BE2C (cell line): ENCODE data around the gene LDB2.
A peak's percentile ranks its signal among the peaks of the same experiment; 100 is the strongest.

ENCODE experiments used
- DNase-seq: peaks from one replicate; pipeline ENCODE4 v3.0.0-alpha.2; 2020
- H3K27me3 ChIP-seq: fragments of 250-450 bp; sonication (Bioruptor Pico); 2 replicates; pipeline ENCODE4 v1.5.1; 2020; ENCODE audit warnings: mild to moderate bottlenecking
- H3K36me3 ChIP-seq: fragments of 250-450 bp; sonication (Bioruptor Pico); 2 replicates; pipeline ENCODE4 v1.5.1; 2020; ENCODE audit warnings: mild to moderate bottlenecking
- H3K4me1 ChIP-seq: fragments of 250-450 bp; sonication (Bioruptor Pico); 2 replicates; pipeline ENCODE4 v1.5.1; 2020
- H3K4me3 ChIP-seq: 2 replicates; pipeline ENCODE4 v1.5.1; 2011; ENCODE audit warnings: low read depth, low read length
- H3K9me3 ChIP-seq: fragments of 250-450 bp; sonication (Bioruptor Pico); 2 replicates; pipeline ENCODE4 v1.5.1; 2020
- CTCF ChIP-seq: IDR thresholded peaks from 2 replicates; pipeline ENCODE4 v1.5.1; 2012; ENCODE audit warnings: mild to moderate bottlenecking, low read depth, low read length

Gene LDB2

GRCh38 chr4:16772366-16772850 is 126.0 kb downstream of the LDB2 start:
- H3K4me1 ChIP-seq = no peaks in the 10 kb centered on the region; the same call in 1 of the 2 replicates
- no peak for DNase-seq
- H3K4me3 ChIP-seq = no peak overlapping the region
- TF ChIP-seq CTCF = no peak
- no peaks in the 10 kb centered on the region; the same call in 1 of the 2 replicates for H3K36me3 ChIP-seq
- H3K27me3 ChIP-seq = no peaks in the 10 kb centered on the region
- H3K9me3 ChIP-seq = peaks cover 5% of the 10 kb centered on the region; the same call in 1 of the 2 replicates

- Histone ChIP-seq H3K36me3 (no peaks in the 10 kb centered on the region), H3K4me1 (no peaks in the 10 kb centered on the region; the same call in 1 of the 2 replicates), H3K9me3 (0 out of 2 replicates have a peak, but pooled peaks cover 2% of the 10 kb centered on the region), H3K27me3 (no peaks in the 10 kb centered on the region), H3K4me3 (no peak overlapping the region)
- DNase-seq = no peak
- no peak for TF ChIP-seq CTCF
These were observed 127.6 kb downstream of the LDB2 start for GRCh38 chr4:16770710-16771285.

- no peaks in the 10 kb centered on the region; the same call in 1 of the 2 replicates for H3K4me1 ChIP-seq
- DNase-seq = no peak
- no peaks in the 10 kb centered on the region for H3K36me3 ChIP-seq
- no peaks in the 10 kb centered on the region for H3K9me3 ChIP-seq
- TF ChIP-seq CTCF = no peak
- H3K4me3 ChIP-seq = no peak overlapping the region
- H3K27me3 ChIP-seq = no peaks in the 10 kb centered on the region
These were observed 130.6 kb downstream of the LDB2 start for GRCh38 chr4:16767861-16768260.

GRCh38 chr4:16767251-16767650 is 131.2 kb downstream of the LDB2 start:
- Histone ChIP-seq H3K4me1 (no peaks in the 10 kb centered on the region), H3K27me3 (no peaks in the 10 kb centered on the region), H3K36me3 (no peaks in the 10 kb centered on the region), H3K9me3 (no peaks in the 10 kb centered on the region), H3K4me3 (no peak overlapping the region)
- DNase-seq = no peak
- TF ChIP-seq CTCF = no peak

- no peaks in the 10 kb centered on the region for H3K36me3 ChIP-seq
- no peak for TF ChIP-seq CTCF
- H3K4me1 ChIP-seq = peaks cover 4% of the 10 kb centered on the region
- H3K27me3 ChIP-seq = no peaks in the 10 kb centered on the region
- H3K9me3 ChIP-seq = peaks cover 3% of the 10 kb centered on the region; the same call in 1 of the 2 replicates
- no peak for DNase-seq
- no peak overlapping the region for H3K4me3 ChIP-seq
These were observed 132.9 kb downstream of the LDB2 start for GRCh38 chr4:16765546-16765945.

- DNase-seq = peak; percentile 32
- H3K9me3 ChIP-seq = peaks cover 3% of the 10 kb centered on the region; the same call in 1 of the 2 replicates
- H3K36me3 ChIP-seq = no peaks in the 10 kb centered on the region
These were observed 133.8 kb downstream of the LDB2 start for GRCh38 chr4:16764622-16765021.

More at GRCh38 chr4:16764622-16765021, 133.8 kb downstream of the LDB2 start:
- peaks cover 14% of the 10 kb centered on the region for H3K4me1 ChIP-seq
- no peak overlapping the region for H3K4me3 ChIP-seq
- no peaks in the 10 kb centered on the region for H3K27me3 ChIP-seq
- TF ChIP-seq CTCF = peak; percentile 65
